Measurements from ENCODE around the gene ISOC1.

GRCh38 chr5:129051283-129051682 lies 43.3 kb upstream of the ISOC1 start:
- TF ChIP-seq EZH2phosphoT487 (IDR thresholded peaks at IDR 0.05; ENCODE audit: unreplicated experiment) (no peak), CTCF (conservative IDR thresholded peaks at IDR 0.05; ENCODE audit: low read depth in 2 of 2) (no peak), POLR2AphosphoS5 (IDR thresholded peaks at IDR 0.05; ENCODE audit: low read depth) (no peak), ETS1 (IDR thresholded peaks at IDR 0.05) (no peak), JUNB (IDR thresholded peaks at IDR 0.05; ENCODE audit: unreplicated experiment) (no peak), REST (IDR thresholded peaks at IDR 0.05; ENCODE audit: unreplicated experiment) (no peak)

Measured in GM23338 (cell line).